Erythroblast (primary cell): ENCODE data around the gene LIN7B.

Experiments
- GATA1 ChIP-seq: IDR thresholded peaks from 2 replicates; pipeline ENCODE4 v1.6.1; 2011; ENCODE audit warnings: low read depth, mild to moderate bottlenecking, control low read depth, low read length, moderate library complexity
- POLR2A ChIP-seq: IDR thresholded peaks from 2 replicates; pipeline ENCODE4 v1.6.1; 2011; ENCODE audit warnings: mild to moderate bottlenecking, low read length

DNA sequence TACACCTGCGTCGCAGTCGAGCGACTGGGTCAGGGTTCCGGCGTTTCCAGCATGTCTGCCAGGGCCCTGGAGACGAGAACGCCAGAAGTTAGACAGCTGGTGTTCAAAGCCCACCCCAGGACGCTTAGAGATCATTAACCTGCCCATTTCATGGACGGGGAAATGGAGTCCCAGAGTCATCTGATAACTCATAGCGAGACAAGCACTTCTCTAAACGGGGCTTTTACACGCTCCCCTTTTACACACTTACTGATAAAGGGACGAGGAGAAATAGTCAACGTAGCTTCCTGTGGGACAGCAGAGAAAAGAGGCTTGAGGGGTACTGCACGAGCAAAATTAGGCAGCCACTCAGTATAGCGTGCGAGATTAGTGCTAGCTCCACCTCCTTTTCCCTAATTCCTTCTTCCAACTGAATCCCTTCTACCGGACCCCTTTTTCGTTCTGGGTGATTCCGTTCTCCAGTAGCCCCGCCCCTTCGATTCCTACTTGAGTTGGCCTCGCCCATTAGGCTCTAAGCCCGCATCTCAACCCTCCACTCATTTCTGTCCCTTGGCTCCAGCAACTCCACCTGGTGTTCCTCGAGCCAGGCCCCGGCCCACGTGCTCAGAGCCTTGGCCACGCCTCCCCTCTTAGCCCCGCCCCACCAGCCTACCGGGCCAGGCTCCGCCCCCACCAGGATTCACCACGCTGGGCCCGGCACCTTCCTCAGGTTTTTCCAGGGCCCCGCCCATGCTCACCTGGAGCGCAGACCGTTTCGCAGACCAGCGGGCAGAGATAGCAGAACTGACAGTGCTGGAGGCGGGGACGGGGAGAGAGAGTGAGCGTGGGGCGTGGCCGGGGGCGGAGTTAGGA lies 37.3 kb downstream of the LIN7B start:
- no peak for TF ChIP-seq POLR2A
- TF ChIP-seq GATA1: no peak
